GM19324 (cell line): ENCODE results near the gene ELOVL6.
"Not testable (repeated sequence)": the region's sequence is repeated elsewhere in the genome, so short reads cannot be mapped to it uniquely, and the experiment has no call there.

ENCODE experiments used
- ATAC-seq: cut with Tn5 transposase; IDR thresholded peaks from one replicate; pipeline ENCODE4 v1.9.1; 2021; ENCODE audit warnings: mild to moderate bottlenecking, moderate library complexity; ENCODE audit not compliant: unreplicated experiment, low FRiP score

ELOVL6 gene

GRCh38 chr4:110042545-110043517, 155.6 kb downstream of the ELOVL6 start:
- no peak for ATAC-seq

- ATAC-seq: no peak
These were observed 156.7 kb downstream of the ELOVL6 start for GRCh38 chr4:110041735-110042134.

GRCh38 chr4:110039164-110039563, 159.3 kb downstream of the ELOVL6 start:
- ATAC-seq: not testable (repeated sequence)

GRCh38 chr4:110034026-110034393, 164.4 kb downstream of the ELOVL6 start:
- ATAC-seq: peak; percentile 84

GRCh38 chr4:110033355-110034025, 164.9 kb downstream of the ELOVL6 start:
- ATAC-seq: no peak

GRCh38 chr4:110032603-110033002, 165.8 kb downstream of the ELOVL6 start:
- ATAC-seq: no peak

GRCh38 chr4:110025718-110026117, 172.7 kb downstream of the ELOVL6 start:
- no peak for ATAC-seq

- ATAC-seq: no peak
These were observed 173.4 kb downstream of the ELOVL6 start for GRCh38 chr4:110025056-110025455.

- ATAC-seq: no peak
These were observed 176.0 kb downstream of the ELOVL6 start for GRCh38 chr4:110022457-110022856.

- no peak for ATAC-seq
These were observed 177.6 kb downstream of the ELOVL6 start for GRCh38 chr4:110020646-110021443.

GRCh38 chr4:110020139-110020538, 178.3 kb downstream of the ELOVL6 start:
- ATAC-seq: no peak

- no peak for ATAC-seq
These were observed 179.3 kb downstream of the ELOVL6 start for GRCh38 chr4:110019153-110019552.

- ATAC-seq: no peak
These were observed 184.2 kb downstream of the ELOVL6 start for GRCh38 chr4:110014233-110014632.

GRCh38 chr4:110012917-110013316, 185.5 kb downstream of the ELOVL6 start:
- no peak for ATAC-seq

GRCh38 chr4:110010797-110011196, 187.6 kb downstream of the ELOVL6 start:
- no peak for ATAC-seq

- ATAC-seq: no peak
These were observed 188.9 kb downstream of the ELOVL6 start for GRCh38 chr4:110009550-110009949.

- ATAC-seq: no peak
These were observed 189.9 kb downstream of the ELOVL6 start for GRCh38 chr4:110008540-110008939.

- no peak for ATAC-seq
These were observed 191.2 kb downstream of the ELOVL6 start for GRCh38 chr4:110007217-110007616.

- no peak for ATAC-seq
These were observed 192.9 kb downstream of the ELOVL6 start for GRCh38 chr4:110005461-110006056.

- no peak for ATAC-seq
These were observed 193.9 kb downstream of the ELOVL6 start for GRCh38 chr4:110004556-110004955.
